HL-60 (cell line): ENCODE data around the gene E2F3.

Experiments used
- DNase-seq, 2 experiments: peaks; one replicate each; pipeline ENCODE4 v3.0.0-alpha.2; 2010 to 2020; ENCODE audit warnings: low read depth in 1 of 2, low spot score in 1 of 2
- H3K27ac ChIP-seq: fragments of 250-450 bp; sonication (Bioruptor Pico); replicated peaks from 2 replicates; pipeline ENCODE4 v1.5.1; 2020; ENCODE audit warnings: mild to moderate bottlenecking, moderate library complexity
- H3K27me3 ChIP-seq: fragments of 250-450 bp; sonication (Bioruptor Pico); 2 replicates; pipeline ENCODE4 v1.5.1; 2021; ENCODE audit warnings: mild to moderate bottlenecking, moderate library complexity; ENCODE audit not compliant: insufficient read depth, poor library complexity, severe bottlenecking
- H3K4me3 ChIP-seq: replicated peaks from 2 replicates; pipeline ENCODE4 v1.5.1; 2011; ENCODE audit warnings: mild to moderate bottlenecking, control low read depth, low read length; ENCODE audit not compliant: insufficient read depth
- CTCF ChIP-seq: IDR thresholded peaks from one replicate; pipeline ENCODE4 v1.5.1; 2011; ENCODE audit warnings: low read length, control low read depth, inconsistent platforms; ENCODE audit not compliant: insufficient read depth
- GABPA ChIP-seq: IDR thresholded peaks from 2 replicates; pipeline ENCODE4 v1.6.1; 2012; ENCODE audit warnings: low read depth
- POLR2AphosphoS5 ChIP-seq: IDR thresholded peaks from 2 replicates; pipeline ENCODE4 v1.6.1; 2012; ENCODE audit warnings: low read depth
- REST ChIP-seq: IDR thresholded peaks from 2 replicates; pipeline ENCODE4 v1.6.1; 2012; ENCODE audit warnings: low read depth; ENCODE audit not compliant: insufficient replicate concordance
- SPI1 ChIP-seq: IDR thresholded peaks from 2 replicates; pipeline ENCODE4 v1.6.1; 2012; ENCODE audit warnings: low read depth, mild to moderate bottlenecking, borderline replicate concordance

Gene E2F3

GRCh38 chr6:20433929-20434328 is 32.2 kb downstream of the E2F3 start:
- Histone ChIP-seq H3K27me3 (no peaks in the 10 kb centered on the region), H3K27ac (no peak overlapping the region), H3K4me3 (no peak overlapping the region)
- TF ChIP-seq POLR2AphosphoS5 (no peak), SPI1 (no peak), CTCF (no peak), REST (no peak), GABPA (no peak)
- DNase-seq: no peak

GRCh38 chr6:20434766-20435165 is 33.1 kb downstream of the E2F3 start:
- Histone ChIP-seq H3K27me3 (no peaks in the 10 kb centered on the region), H3K27ac (no peak overlapping the region), H3K4me3 (no peak overlapping the region)
- no peak for DNase-seq
- no peak for TF ChIP-seq CTCF
- TF ChIP-seq REST: no peak
- TF ChIP-seq GABPA: no peak
- no peak for TF ChIP-seq SPI1
- no peak for TF ChIP-seq POLR2AphosphoS5

- Histone ChIP-seq H3K4me3 (no peak overlapping the region), H3K27ac (no peak overlapping the region), H3K27me3 (no peaks in the 10 kb centered on the region)
- TF ChIP-seq CTCF: no peak
- TF ChIP-seq REST: no peak
- no peak for TF ChIP-seq GABPA
- TF ChIP-seq POLR2AphosphoS5: no peak
- no peak for TF ChIP-seq SPI1
- DNase-seq: no peak
Measured at GRCh38 chr6:20436719-20437118, 35.0 kb downstream of the E2F3 start.
